ENCODE measurements around the gene TCEAL9. TPM values are rescaled to one million over a fixed set of nuclear protein-coding genes. Genes with fewer than 3 reads are reported as not detected.
"Not testable (repeated sequence)": the region's sequence is repeated elsewhere in the genome, so short reads cannot be mapped to it uniquely, and the experiment has no call there.

Gene TCEAL9
- total RNA-seq, 1 donor from 2014 or later, result 126 TPM

- H3K4me3 Mint-ChIP-seq (ENCODE audit: unreplicated experiment), result peak overlapping the region; percentile 59
- peaks cover 14% of the 10 kb centered on the region for H3K4me1 Mint-ChIP-seq (ENCODE audit: unreplicated experiment)
- H3K27ac Mint-ChIP-seq (ENCODE audit: unreplicated experiment), result no peak overlapping the region
- no peaks in the 10 kb centered on the region for H3K27me3 Mint-ChIP-seq (ENCODE audit: unreplicated experiment)
- H3K9me3 Mint-ChIP-seq (ENCODE audit: unreplicated experiment), result no peaks in the 10 kb centered on the region
- H3K36me3 Mint-ChIP-seq (ENCODE audit: low read depth, unreplicated experiment), result no peaks in the 10 kb centered on the region
- DNase-seq (ENCODE audit: low spot score), result no peak
- no peak for TF ChIP-seq CTCF (IDR thresholded peaks at IDR 0.05; ENCODE audit: unreplicated experiment)
Measured at GRCh38 chrX:103347682-103348397, 8.5 kb upstream of the TCEAL9 start.

GRCh38 chrX:103356858-103357257 is 552 bp downstream of the TCEAL9 start:
- H3K4me3 Mint-ChIP-seq (ENCODE audit: unreplicated experiment), result peak overlapping the region; percentile 97
- H3K27me3 Mint-ChIP-seq (ENCODE audit: unreplicated experiment), result peaks cover 6% of the 10 kb centered on the region
- peak; percentile 15 for DNase-seq (ENCODE audit: low spot score)
- peaks cover 5% of the 10 kb centered on the region for H3K36me3 Mint-ChIP-seq (ENCODE audit: low read depth, unreplicated experiment)
- TF ChIP-seq CTCF (IDR thresholded peaks at IDR 0.05; ENCODE audit: unreplicated experiment), result no peak
- H3K9me3 Mint-ChIP-seq (ENCODE audit: unreplicated experiment), result no peaks in the 10 kb centered on the region
- H3K27ac Mint-ChIP-seq (ENCODE audit: unreplicated experiment), result peak overlapping the region; percentile 96
- H3K4me1 Mint-ChIP-seq (ENCODE audit: unreplicated experiment), result peaks cover 15% of the 10 kb centered on the region

- no peak for DNase-seq (ENCODE audit: low spot score)
- no peak for TF ChIP-seq CTCF (IDR thresholded peaks at IDR 0.05; ENCODE audit: unreplicated experiment)
- Mint-ChIP-seq H3K27me3 (ENCODE audit: unreplicated experiment) (peaks cover 6% of the 10 kb centered on the region), H3K36me3 (ENCODE audit: low read depth, unreplicated experiment) (peaks cover 5% of the 10 kb centered on the region), H3K27ac (ENCODE audit: unreplicated experiment) (peak overlapping the region; percentile 6), H3K9me3 (ENCODE audit: unreplicated experiment) (no peaks in the 10 kb centered on the region), H3K4me1 (ENCODE audit: unreplicated experiment) (peaks cover 15% of the 10 kb centered on the region), H3K4me3 (ENCODE audit: unreplicated experiment) (peak overlapping the region; percentile 97)
Measured at GRCh38 chrX:103357871-103358270, 1.6 kb downstream of the TCEAL9 start.

- H3K4me3 Mint-ChIP-seq (ENCODE audit: unreplicated experiment); H3K9me3 Mint-ChIP-seq (ENCODE audit: unreplicated experiment); H3K27ac Mint-ChIP-seq (ENCODE audit: unreplicated experiment); H3K27me3 Mint-ChIP-seq (ENCODE audit: unreplicated experiment); DNase-seq (ENCODE audit: low spot score); H3K36me3 Mint-ChIP-seq (ENCODE audit: low read depth, unreplicated experiment): not testable (repeated sequence)
- H3K4me1 Mint-ChIP-seq (ENCODE audit: unreplicated experiment), result peaks cover 15% of the 10 kb centered on the region
Measured at GRCh38 chrX:103359605-103360004, 3.3 kb downstream of the TCEAL9 start.

GRCh38 chrX:103360092-103360491 is 3.8 kb downstream of the TCEAL9 start:
- Mint-ChIP-seq H3K9me3 (ENCODE audit: unreplicated experiment) (no peaks in the 10 kb centered on the region), H3K4me1 (ENCODE audit: unreplicated experiment) (peaks cover 15% of the 10 kb centered on the region), H3K36me3 (ENCODE audit: low read depth, unreplicated experiment) (peaks cover 5% of the 10 kb centered on the region), H3K27me3 (ENCODE audit: unreplicated experiment) (peaks cover 6% of the 10 kb centered on the region), H3K27ac (ENCODE audit: unreplicated experiment) (no peak overlapping the region), H3K4me3 (ENCODE audit: unreplicated experiment) (peak overlapping the region; percentile 25)
- DNase-seq (ENCODE audit: low spot score), result no peak
- TF ChIP-seq CTCF (IDR thresholded peaks at IDR 0.05; ENCODE audit: unreplicated experiment), result no peak
